Measurements from ENCODE around the gene STXBP5L.
"Not testable (repeated sequence)": the region's sequence is repeated elsewhere in the genome, so short reads cannot be mapped to it uniquely, and the experiment has no call there.

STXBP5L gene

GRCh38 chr3:121078378-121079101 is 170.5 kb downstream of the STXBP5L start:
- H3K4me3 ChIP-seq (ENCODE audit: insufficient read depth in 1 of 2, low read depth in 1 of 2, low read length in 2 of 2); H3K4me2 ChIP-seq (ENCODE audit: low read length, poor library complexity, severe bottlenecking); H3K9ac ChIP-seq (ENCODE audit: low read length); H3K36me3 ChIP-seq (ENCODE audit: control insufficient read depth in 1 of 2, insufficient read depth in 2 of 2, low read depth in 1 of 2, low read length in 2 of 2); H3K27ac ChIP-seq (ENCODE audit: low read length, poor library complexity, severe bottlenecking); H4K8ac ChIP-seq (ENCODE audit: low read length); H3K18ac ChIP-seq (ENCODE audit: low read depth in 1 of 2, low read length in 2 of 2); H2BK5ac ChIP-seq (ENCODE audit: low read depth, low read length, poor library complexity, severe bottlenecking); H2AK5ac ChIP-seq (ENCODE audit: low read length, severe bottlenecking); H2BK15ac ChIP-seq (ENCODE audit: low read depth, poor library complexity, severe bottlenecking); H2BK12ac ChIP-seq (ENCODE audit: low read length in 2 of 2); H3K79me1 ChIP-seq (replicated peaks; ENCODE audit: low read length, poor library complexity, severe bottlenecking); DNase-seq; H3K4ac ChIP-seq (ENCODE audit: low read depth in 1 of 2, low read length in 2 of 2); H3K9me3 ChIP-seq (ENCODE audit: control insufficient read depth, low read length); H3K23ac ChIP-seq (ENCODE audit: low read length in 2 of 2); H3K4me1 ChIP-seq (ENCODE audit: control insufficient read depth, insufficient read depth, low read depth, low read length); H2AFZ ChIP-seq (ENCODE audit: low read depth, low read length); H4K91ac ChIP-seq (ENCODE audit: low read length); H2BK120ac ChIP-seq (ENCODE audit: low read depth, low read length); H3K14ac ChIP-seq (ENCODE audit: low read length in 2 of 2); H3K27me3 ChIP-seq (ENCODE audit: control insufficient read depth in 1 of 2, insufficient read depth in 1 of 2, low read length in 2 of 2): not testable (repeated sequence)
- WGBS = 88% methylated on average over 22 of the region's 22 CpGs

DNA sequence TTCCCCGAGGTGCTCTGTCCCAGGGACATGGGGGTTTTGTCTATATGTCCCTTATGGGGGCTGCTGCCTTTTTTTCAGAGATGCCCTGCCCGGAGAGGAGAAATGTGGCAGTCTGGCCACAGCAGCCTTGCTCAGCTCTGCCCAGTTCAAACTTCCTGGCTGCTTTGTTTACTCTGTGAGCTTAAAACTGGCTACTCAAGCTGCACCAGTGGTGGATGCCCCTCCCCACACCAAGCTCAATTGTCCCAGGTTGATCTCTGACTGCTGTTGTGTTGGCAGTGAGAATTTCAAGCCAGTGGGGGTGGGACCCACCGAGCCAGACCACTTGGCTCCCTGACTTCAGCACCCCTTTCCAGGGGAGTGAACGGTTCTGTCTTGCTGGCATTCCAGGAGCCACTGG is 188.9 kb downstream of the STXBP5L start:
- Histone ChIP-seq H3K18ac (ENCODE audit: low read depth in 1 of 2, low read length in 2 of 2) (no peak overlapping the region), H3K36me3 (ENCODE audit: control insufficient read depth in 1 of 2, insufficient read depth in 2 of 2, low read depth in 1 of 2, low read length in 2 of 2) (no peaks in the 10 kb centered on the region), H3K14ac (ENCODE audit: low read length in 2 of 2) (no peak overlapping the region), H2BK15ac (ENCODE audit: low read depth, poor library complexity, severe bottlenecking) (no peak overlapping the region), H2AK5ac (ENCODE audit: low read length, severe bottlenecking) (no peak overlapping the region), H3K4me1 (ENCODE audit: control insufficient read depth, insufficient read depth, low read depth, low read length) (no peaks in the 10 kb centered on the region), H3K4ac (ENCODE audit: low read depth in 1 of 2, low read length in 2 of 2) (no peak overlapping the region), H3K4me2 (ENCODE audit: low read length, poor library complexity, severe bottlenecking) (no peak overlapping the region), H3K4me3 (ENCODE audit: insufficient read depth in 1 of 2, low read depth in 1 of 2, low read length in 2 of 2) (no peak overlapping the region), H4K91ac (ENCODE audit: low read length) (no peak overlapping the region), H3K9ac (ENCODE audit: low read length) (no peak overlapping the region), H3K27me3 (ENCODE audit: control insufficient read depth in 1 of 2, insufficient read depth in 1 of 2, low read length in 2 of 2) (no peaks in the 10 kb centered on the region), H2BK12ac (ENCODE audit: low read length in 2 of 2) (no peak overlapping the region), H2AFZ (ENCODE audit: low read depth, low read length) (no peak overlapping the region), H3K9me3 (ENCODE audit: control insufficient read depth, low read length) (peaks cover 20% of the 10 kb centered on the region), H3K23ac (ENCODE audit: low read length in 2 of 2) (no peak overlapping the region), H2BK120ac (ENCODE audit: low read depth, low read length) (no peak overlapping the region), H4K8ac (ENCODE audit: low read length) (no peak overlapping the region), H2BK5ac (ENCODE audit: low read depth, low read length, poor library complexity, severe bottlenecking) (no peak overlapping the region), H3K27ac (ENCODE audit: low read length, poor library complexity, severe bottlenecking) (no peak overlapping the region), H3K79me1 (replicated peaks; ENCODE audit: low read length, poor library complexity, severe bottlenecking) (no peaks in the 10 kb centered on the region)
- DNase-seq = no peak
- WGBS = 44% methylated on average over 4 of the region's 4 CpGs

DNA sequence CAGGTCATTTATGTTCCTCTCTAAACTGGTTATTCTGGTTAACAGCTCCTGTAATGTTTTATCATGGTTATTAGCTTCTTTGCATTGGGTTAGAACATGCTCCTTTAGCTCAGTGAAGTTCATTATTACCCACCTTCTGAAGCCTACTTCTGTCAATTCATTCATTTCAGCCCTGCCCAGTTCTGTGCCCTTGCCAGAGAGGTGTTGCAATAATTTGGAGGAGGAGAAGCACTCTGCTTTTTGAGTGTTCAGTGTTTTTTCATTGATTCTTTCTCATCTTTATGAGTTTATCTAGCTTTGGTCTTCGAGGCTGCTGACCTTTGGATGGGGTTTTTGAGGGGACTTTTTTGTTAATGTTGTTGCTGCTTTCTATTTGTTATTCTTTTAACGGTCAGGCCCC is 203.1 kb downstream of the STXBP5L start:
- H3K79me1 ChIP-seq (replicated peaks; ENCODE audit: low read length, poor library complexity, severe bottlenecking); H3K14ac ChIP-seq (ENCODE audit: low read length in 2 of 2): not testable (repeated sequence)
- 45% methylated on average over 2 of the region's 2 CpGs for WGBS

GRCh38 chr3:121111914-121112612 is 204.1 kb downstream of the STXBP5L start:
- Histone ChIP-seq H2BK120ac (ENCODE audit: low read depth, low read length) (no peak overlapping the region), H3K36me3 (ENCODE audit: control insufficient read depth in 1 of 2, insufficient read depth in 2 of 2, low read depth in 1 of 2, low read length in 2 of 2) (no peaks in the 10 kb centered on the region), H3K4me2 (ENCODE audit: low read length, poor library complexity, severe bottlenecking) (no peak overlapping the region), H3K4me1 (ENCODE audit: control insufficient read depth, insufficient read depth, low read depth, low read length) (no peaks in the 10 kb centered on the region), H4K91ac (ENCODE audit: low read length) (no peak overlapping the region), H3K27me3 (ENCODE audit: control insufficient read depth in 1 of 2, insufficient read depth in 1 of 2, low read length in 2 of 2) (no peaks in the 10 kb centered on the region), H3K9ac (ENCODE audit: low read length) (no peak overlapping the region), H2AFZ (ENCODE audit: low read depth, low read length) (no peak overlapping the region), H3K4me3 (ENCODE audit: insufficient read depth in 1 of 2, low read depth in 1 of 2, low read length in 2 of 2) (no peak overlapping the region), H3K18ac (ENCODE audit: low read depth in 1 of 2, low read length in 2 of 2) (no peak overlapping the region), H3K23ac (ENCODE audit: low read length in 2 of 2) (no peak overlapping the region), H3K27ac (ENCODE audit: low read length, poor library complexity, severe bottlenecking) (no peak overlapping the region), H3K9me3 (ENCODE audit: control insufficient read depth, low read length) (peaks cover 11% of the 10 kb centered on the region), H3K4ac (ENCODE audit: low read depth in 1 of 2, low read length in 2 of 2) (no peak overlapping the region), H2BK12ac (ENCODE audit: low read length in 2 of 2) (no peak overlapping the region), H3K14ac (ENCODE audit: low read length in 2 of 2) (no peak overlapping the region), H2AK5ac (ENCODE audit: low read length, severe bottlenecking) (no peak overlapping the region), H4K8ac (ENCODE audit: low read length) (no peak overlapping the region), H2BK15ac (ENCODE audit: low read depth, poor library complexity, severe bottlenecking) (no peak overlapping the region), H3K79me1 (replicated peaks; ENCODE audit: low read length, poor library complexity, severe bottlenecking) (no peaks in the 10 kb centered on the region), H2BK5ac (ENCODE audit: low read depth, low read length, poor library complexity, severe bottlenecking) (no peak overlapping the region)
- 76% methylated on average over 15 of the region's 15 CpGs for WGBS
- no peak for DNase-seq

More for the DNA sequence above, 203.1 kb downstream of the STXBP5L start:
- not testable (repeated sequence) for H3K27ac ChIP-seq (ENCODE audit: low read length, poor library complexity, severe bottlenecking); DNase-seq; H4K91ac ChIP-seq (ENCODE audit: low read length); H3K4me2 ChIP-seq (ENCODE audit: low read length, poor library complexity, severe bottlenecking); H2BK15ac ChIP-seq (ENCODE audit: low read depth, poor library complexity, severe bottlenecking); H2BK5ac ChIP-seq (ENCODE audit: low read depth, low read length, poor library complexity, severe bottlenecking); H4K8ac ChIP-seq (ENCODE audit: low read length); H3K36me3 ChIP-seq (ENCODE audit: control insufficient read depth in 1 of 2, insufficient read depth in 2 of 2, low read depth in 1 of 2, low read length in 2 of 2); H3K4me1 ChIP-seq (ENCODE audit: control insufficient read depth, insufficient read depth, low read depth, low read length); H3K4ac ChIP-seq (ENCODE audit: low read depth in 1 of 2, low read length in 2 of 2); H3K27me3 ChIP-seq (ENCODE audit: control insufficient read depth in 1 of 2, insufficient read depth in 1 of 2, low read length in 2 of 2); H2AFZ ChIP-seq (ENCODE audit: low read depth, low read length); H2BK12ac ChIP-seq (ENCODE audit: low read length in 2 of 2); H3K4me3 ChIP-seq (ENCODE audit: insufficient read depth in 1 of 2, low read depth in 1 of 2, low read length in 2 of 2); H2AK5ac ChIP-seq (ENCODE audit: low read length, severe bottlenecking); H3K18ac ChIP-seq (ENCODE audit: low read depth in 1 of 2, low read length in 2 of 2); H2BK120ac ChIP-seq (ENCODE audit: low read depth, low read length); H3K23ac ChIP-seq (ENCODE audit: low read length in 2 of 2); H3K9ac ChIP-seq (ENCODE audit: low read length)
- H3K9me3 ChIP-seq (ENCODE audit: control insufficient read depth, low read length) = peaks cover 11% of the 10 kb centered on the region

Data from mesenchymal stem cell (in vitro differentiated cells and primary cell).